Measurements from ENCODE around the gene IDI2.

The IDI2 gene

DNA sequence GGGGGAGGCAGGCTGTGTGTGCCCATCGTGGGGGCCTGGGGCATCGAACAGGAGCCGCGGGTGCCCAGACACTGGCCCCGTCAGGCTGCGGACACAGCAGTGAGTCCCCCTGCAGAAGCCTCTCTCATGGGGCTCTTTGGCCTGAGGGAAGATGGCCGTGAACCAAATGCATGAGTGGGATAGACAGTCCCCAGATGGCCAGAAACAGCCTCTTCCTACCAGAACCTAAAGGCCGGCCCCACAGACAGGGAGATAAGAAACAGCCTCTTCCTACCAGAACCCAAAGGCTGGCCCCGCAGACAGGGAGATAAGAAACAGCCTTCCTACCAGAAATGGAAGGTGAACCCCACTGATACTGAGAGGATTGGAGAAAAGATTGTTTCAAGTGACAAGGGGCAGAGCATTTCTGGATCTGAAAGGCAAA is 16.6 kb downstream of the IDI2 start:
- DNase-seq (ENCODE audit: low read depth in 2 of 3, low spot score in 1 of 3) = no peak

DNA sequence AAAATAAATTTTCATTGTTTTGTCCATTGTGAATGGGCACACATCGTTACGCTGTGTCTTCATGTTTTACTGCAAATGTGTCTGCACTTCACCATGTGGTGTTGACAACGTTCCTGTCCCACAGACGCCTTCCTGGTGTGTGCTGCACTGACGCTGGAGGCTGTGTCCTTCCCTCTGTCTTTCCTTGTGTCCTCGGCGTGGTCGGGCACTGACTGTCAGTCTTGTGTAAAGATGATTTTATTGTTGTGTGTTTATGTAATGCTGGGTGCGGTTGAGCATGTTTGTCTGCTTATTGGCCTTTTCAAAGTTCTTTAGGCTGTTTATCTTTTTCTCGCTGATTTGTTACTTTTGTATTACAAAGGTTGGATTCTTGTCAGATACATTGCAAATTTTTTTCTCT is 18.1 kb downstream of the IDI2 start:
- DNase-seq (ENCODE audit: low read depth in 2 of 3, low spot score in 1 of 3) = no peak

DNA sequence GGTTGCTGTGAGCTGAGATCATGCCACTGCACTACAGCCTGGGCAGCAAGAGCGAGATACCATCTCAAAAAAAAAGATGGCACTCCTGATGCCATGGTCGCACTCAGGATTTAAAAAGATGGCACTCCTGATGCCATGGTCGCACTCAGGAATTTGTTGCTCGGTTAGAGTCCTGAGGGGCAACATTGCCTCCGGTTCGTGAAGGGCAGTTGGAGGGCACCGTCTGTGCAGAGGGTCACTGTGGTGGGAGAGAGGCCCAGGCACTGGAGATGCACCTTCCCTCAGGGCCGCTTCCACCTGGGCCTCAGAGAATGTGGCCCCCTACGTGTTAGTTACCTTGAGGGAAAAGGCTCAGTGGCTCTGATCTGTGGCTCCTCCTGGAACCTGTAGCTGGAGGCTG is 19.1 kb downstream of the IDI2 start:
- DNase-seq (ENCODE audit: low read depth in 2 of 3, low spot score in 1 of 3) = no peak

DNA sequence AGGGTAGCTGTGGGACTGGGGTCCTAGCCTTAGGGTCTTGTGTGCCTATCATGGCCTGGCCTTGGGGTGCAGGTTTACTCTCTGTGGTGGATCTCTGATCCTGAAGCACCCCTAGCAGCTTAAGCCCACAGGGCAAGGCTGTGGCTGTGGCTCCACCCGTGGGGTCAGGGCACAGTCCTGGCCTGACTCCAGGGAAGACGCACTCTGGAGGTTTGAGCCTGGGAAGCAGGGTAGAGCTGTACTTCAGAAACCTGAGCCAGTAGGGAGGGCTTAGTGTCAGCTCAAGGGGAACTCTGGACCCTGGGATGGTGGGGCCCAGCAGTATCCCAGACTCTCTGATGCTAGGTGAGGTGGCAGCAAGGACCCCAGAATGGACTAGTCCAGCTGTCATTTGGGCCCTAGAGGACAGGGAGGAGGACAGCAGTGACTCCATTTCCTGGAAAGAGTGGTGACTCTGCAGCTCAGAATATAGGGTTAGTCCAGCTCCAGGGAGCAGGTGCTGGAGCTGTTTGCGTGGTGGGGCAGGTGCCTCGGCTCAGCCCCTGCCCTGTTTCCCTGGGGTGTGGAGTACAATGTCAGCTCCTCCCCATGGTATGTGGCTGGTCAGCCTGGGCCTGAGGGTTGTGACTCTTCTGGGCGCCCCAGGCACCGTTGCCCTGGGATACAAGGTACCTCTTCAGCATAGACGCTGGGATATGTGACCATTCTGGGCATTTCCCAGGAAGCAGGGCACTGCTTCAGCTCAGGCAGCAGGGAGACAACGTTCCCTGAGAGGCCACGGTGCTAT is 21.6 kb downstream of the IDI2 start:
- DNase-seq (ENCODE audit: low read depth in 2 of 3, low spot score in 1 of 3) = no peak

DNA sequence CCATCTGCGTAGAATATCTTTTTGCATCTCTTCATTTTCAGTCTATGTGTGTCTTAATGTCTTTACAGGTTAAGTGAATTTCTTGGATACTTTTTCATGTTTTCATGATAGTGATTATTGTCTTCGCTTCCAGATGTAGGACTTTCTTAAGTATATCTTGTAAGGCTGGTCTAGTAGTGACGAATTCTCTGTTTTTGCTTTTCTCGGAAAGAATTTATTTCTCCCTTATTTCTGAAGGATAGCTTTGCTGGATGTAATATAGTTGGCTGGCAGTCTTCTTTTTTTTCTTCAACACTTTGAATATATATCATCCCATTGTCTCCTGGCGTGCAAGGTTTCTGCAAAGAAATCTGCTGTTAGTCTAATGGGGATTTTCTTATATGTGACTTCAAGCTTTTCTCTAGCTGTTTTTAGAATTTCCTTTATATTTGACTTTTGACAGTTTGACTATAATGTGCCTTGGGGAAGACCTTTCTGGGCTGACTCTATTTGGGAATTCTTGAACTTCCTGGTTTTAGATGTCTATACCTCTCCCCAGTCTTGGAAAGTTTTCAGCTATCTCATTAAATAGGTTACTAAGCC is 23.1 kb downstream of the IDI2 start:
- DNase-seq (ENCODE audit: low read depth in 2 of 3, low spot score in 1 of 3) = no peak

DNA sequence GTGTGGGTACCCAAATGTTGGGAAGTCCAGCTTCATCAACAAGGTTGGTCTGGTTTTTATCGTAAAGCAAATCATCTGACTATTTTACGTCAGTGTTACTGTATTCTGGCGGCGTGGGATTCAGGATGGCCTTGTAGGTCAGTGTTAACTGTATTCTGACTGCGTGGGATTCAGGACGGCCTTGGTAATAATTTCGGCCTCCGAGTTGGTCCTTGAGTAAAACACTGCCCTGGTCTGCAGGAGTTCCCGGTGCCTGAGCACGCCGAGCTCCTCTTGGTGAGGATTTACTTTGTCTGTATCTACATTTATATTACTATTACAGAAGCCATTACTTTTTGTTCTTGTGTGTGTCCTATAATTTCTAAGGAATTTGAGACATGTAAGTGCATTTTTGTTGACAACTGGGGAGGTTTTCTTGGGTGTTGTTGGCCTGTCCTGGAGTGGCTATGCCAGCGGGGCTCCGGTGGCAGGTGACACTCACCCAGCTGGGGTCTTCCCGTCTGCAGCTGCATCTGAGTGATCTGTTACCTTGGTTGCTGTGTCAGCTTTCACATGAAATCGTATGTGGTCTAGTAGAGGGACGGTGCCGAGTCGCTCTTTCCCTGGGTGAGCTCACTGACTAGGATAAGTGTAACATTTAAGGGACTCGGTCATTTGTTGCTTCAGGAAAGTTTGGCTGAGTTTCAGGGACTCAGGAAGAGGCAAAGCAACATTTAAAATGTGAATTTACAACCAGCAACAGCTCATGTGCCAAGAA is 28.2 kb downstream of the IDI2 start:
- no peak for DNase-seq (ENCODE audit: low read depth in 2 of 3, low spot score in 1 of 3)

DNA sequence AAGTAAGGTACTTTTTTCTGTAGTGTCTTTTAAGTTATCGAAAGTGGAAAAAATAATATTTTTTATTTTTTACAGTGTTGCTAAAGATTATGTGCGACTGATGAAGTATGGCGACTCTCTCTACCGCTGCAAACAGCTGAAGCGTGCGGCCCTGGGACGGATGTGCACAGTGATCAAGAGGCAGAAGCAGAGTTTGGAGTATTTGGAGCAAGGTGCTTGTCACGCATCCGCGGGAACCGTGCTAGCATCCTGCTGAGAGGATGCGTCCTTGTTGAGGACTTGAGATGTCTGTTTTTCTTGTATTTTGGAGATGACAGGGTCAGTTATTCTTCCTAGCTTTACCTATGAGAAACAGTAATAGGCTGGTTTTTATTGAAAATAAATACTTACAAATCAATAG is 29.6 kb downstream of the IDI2 start:
- DNase-seq (ENCODE audit: low read depth in 2 of 3, low spot score in 1 of 3) = no peak

DNA sequence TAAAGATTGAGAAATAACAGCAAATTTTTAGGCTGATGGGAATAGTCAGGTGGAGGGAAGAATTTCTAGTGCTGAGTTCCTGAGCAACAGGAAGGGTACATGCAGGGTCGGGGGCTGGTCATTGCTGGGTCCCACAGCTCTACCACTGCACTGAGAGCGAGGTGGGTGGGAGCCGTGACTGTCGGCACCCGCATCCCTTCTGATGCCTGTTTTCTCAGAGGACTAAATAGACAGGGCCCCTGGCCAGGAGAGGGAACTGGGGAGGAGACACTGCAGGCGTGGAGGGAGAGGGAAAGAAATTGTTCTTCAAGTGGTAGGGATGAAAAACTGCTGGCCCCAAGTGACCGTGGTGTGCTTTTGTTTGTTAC is 30.1 kb downstream of the IDI2 start:
- no peak for DNase-seq (ENCODE audit: low read depth in 2 of 3, low spot score in 1 of 3)

DNA sequence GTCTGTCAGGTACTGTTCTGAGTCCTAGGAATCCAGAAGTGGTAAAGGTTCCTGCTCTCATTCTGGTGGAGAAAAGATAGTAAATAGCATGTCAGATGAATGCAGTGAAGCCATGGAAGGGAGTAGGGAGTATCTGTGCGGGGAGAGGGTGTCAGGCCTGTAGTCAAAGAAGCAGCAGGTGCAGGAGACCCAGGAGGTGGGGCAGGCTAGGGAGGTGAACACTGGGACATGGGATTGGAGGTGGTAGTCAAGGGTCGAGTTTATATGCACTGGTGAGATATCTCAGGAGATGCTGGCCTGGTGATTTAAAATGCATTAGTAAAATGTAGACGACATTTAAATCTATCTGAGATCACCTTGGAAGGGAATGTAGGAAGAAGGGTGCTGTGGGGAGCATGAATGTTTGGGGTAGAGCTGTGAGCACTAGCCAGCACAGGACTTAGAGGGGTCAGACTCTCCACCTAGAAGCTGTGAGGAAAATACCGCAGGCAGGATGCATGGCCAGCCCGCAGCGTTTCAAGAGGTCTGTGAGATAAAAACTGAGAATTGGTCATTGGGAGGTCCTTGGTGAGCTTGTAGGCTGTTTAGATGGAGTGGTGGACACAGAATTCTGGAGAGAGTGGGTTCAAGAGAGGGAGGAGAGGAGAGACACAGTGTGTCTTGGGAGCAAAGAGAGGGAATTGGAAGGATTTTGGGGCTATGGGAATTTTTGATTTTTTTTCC is 30.7 kb downstream of the IDI2 start:
- DNase-seq (ENCODE audit: low read depth in 2 of 3, low spot score in 1 of 3) = no peak

DNA sequence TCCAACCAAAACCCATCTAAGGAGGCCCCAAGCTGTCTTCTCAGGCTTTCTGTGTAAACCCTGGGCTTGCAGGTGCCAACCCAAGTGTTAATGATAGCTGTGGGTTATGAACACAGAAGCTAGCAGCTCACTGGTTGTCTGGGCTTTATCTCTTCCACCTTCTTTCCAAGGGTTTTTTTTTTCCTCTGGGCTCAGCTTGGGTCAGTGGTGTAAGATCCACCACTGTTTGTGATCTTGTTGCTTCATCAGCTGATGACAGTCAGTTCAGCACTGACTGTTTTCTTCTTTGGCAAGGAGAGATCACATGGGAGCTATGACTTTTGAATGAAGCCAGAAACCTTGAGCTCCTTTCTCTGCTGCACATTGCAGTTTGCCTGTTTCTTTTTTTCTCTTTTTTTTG is 32.8 kb downstream of the IDI2 start:
- no peak for DNase-seq (ENCODE audit: low read depth in 2 of 3, low spot score in 1 of 3)

DNA sequence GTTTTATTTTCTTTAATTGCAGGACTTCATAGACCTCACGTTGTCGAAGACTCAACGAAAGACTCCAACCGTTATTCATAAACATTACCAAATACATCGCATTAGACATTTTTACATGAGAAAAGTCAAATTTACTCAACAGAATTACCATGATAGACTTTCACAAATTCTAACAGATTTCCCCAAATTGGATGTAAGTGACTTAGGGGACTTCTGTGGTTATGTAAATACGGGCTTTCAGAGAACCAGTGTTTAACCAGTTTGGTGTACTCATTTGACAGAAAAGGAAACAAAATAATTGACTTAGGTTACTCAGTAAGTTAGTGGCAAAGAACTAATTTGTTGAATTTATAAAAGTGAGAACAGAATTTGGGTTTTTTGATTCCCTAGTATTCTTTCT is 33.2 kb downstream of the IDI2 start:
- no peak for DNase-seq (ENCODE audit: low read depth in 2 of 3, low spot score in 1 of 3)

DNA sequence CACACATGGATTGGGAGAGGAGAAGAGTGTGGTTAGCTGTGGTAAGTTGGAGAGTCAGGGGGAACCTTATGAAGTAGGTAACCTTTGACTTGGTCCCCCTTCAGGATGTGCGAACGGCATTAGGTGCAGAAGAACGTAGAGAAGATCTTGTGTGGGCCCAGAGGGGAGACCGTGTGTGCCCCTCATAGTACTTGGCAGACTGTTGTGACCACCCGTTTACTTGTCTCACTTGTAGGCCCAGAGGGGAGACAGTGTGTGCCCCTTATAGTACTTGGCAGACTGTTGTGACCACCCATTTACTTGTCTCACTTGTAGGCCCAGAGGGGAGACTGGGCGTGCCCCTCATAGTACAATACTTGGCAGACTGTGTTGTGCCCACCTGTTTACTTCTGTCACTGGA is 34.9 kb downstream of the IDI2 start:
- no peak for DNase-seq (ENCODE audit: low read depth in 2 of 3, low spot score in 1 of 3)

DNA sequence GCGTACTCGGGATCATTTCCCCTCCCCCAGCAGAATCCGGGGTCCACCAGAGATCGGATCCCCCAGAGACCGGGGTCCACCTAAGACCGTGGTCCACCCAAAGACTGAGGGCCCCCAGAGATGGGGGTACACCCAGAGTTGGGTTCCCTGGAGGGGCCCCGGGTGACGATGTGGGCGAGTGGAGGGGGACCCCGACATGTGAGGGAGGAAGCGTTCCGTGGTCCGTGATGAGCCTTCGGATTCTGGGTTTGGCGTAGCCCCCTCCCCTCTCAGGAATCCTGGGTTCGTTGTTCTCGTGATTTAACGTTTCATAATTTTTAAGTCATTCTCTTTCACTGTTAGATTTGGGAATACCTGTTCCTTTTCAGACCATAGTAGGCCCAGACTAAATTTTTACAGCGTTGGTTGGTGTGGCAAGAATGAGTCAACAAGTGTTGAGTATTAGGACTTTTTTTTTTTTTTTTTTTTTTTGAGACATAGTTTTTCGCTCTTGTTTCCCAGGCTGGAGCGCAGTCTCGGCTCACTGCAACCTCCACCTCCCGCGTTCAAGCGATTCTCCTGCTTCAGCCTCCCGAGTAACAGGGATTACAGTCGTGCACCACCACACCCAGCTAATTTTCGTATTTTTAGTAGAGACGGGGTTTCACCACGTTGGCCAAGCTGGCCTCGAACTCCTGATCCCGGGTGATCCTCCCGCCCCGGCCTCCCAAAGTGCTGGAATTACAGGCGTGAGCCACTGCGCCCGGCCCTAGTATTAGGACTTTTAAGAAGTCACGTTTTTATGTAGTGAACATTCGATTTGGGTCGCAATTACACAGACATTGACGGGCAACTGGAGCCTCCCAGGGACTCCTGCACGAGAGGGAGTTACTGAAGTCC is 36.8 kb downstream of the IDI2 start:
- DNase-seq (ENCODE audit: low read depth in 2 of 3, low spot score in 1 of 3) = peak in 1 of 3 donors; percentile 10

DNA sequence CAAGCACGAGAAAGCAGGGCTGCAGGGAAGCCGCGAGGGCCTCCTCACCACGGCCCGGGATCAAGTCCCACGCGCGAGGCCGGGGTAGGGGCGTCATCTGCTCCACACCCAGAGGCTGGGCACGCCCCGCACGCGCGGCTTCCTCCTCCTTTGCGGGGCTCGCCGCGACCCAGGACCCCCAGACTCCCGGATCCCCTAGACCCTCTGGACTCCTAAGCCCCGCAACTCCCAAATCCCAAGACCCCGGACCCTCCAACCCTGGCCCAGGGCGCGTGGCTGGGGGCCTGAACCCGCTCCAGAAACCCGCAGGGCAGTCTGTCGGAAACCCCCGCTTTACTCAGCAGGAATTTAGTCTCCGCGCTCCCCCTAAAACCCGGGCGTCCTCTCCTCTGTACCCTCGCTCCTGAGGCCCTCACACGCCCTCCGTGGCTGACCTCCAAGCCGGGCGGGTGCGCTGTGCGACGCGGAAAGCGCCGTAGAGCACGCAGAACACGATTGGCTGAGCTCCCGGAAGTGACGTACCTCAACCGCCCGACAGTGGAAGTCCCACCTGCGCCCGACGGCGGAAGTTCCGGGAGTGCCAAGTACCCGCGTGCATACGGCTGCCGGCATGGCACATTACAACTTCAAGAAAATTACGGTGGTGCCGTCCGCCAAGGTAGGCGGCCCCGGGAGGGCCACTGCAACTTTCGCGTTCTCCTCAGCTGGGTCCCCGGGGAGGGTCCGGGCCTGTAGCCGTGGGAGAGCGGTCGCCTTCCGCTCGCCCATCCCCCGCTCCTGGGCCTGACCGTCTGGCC is 37.6 kb downstream of the IDI2 start, which contains the start of gene GTPBP4:
Gene GTPBP4 (plus strand): TSS at position 565 of the 797 bp plus-strand sequence. CDS start 46 bp downstream, at position 611.
- peak; percentile 93 to 97 (median 96) for DNase-seq (ENCODE audit: low read depth in 2 of 3, low spot score in 1 of 3)

DNA sequence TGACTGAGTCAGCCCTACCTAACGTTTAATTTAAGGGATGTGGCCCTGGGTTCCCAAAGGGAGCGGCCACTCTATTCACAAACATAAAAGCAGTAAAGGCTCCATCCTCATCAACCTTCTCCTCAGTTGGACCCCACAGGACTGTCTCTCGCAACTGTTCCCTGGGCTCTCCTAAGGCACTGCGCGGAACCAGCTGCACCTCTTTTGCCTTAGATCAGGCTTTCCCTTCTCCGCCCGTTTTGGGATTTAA is 38.1 kb downstream of the IDI2 start:
- DNase-seq (ENCODE audit: low read depth in 2 of 3, low spot score in 1 of 3) = no peak

DNA sequence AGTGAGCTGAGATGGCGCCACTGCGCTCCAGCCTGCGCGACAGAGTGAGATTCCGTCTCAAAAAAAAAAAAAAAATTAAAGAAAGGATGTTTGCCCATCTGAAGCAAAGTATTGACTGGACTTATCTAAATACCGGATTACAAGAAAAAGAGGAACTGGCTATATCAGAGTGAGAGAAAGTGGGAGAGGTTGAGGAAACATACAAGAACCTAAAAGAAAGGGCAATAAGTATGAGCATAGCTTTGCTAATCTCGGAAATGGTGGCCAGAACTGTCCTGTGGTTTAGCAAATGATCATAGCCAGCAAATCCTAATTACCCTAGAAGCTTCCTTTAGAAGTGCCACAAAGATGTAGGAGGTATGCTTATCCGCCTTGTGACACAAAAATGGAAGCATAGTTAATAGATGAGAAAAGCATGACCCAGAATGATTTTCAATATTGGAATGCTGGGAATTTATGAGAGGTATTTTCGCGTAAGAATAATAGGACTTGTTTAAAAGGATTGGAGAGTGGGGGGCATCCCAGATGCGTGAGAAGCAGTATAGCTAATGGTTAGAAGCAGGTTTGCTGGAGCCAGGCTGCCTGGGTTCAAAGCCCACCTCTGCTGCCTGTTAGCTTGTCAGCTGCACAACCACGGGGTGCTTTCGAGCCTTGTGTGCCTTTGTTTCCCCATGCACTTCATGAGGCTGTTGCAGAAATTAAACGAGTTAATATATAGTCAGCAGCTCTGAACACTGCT is 38.6 kb downstream of the IDI2 start:
- no peak for DNase-seq (ENCODE audit: low read depth in 2 of 3, low spot score in 1 of 3)

DNA sequence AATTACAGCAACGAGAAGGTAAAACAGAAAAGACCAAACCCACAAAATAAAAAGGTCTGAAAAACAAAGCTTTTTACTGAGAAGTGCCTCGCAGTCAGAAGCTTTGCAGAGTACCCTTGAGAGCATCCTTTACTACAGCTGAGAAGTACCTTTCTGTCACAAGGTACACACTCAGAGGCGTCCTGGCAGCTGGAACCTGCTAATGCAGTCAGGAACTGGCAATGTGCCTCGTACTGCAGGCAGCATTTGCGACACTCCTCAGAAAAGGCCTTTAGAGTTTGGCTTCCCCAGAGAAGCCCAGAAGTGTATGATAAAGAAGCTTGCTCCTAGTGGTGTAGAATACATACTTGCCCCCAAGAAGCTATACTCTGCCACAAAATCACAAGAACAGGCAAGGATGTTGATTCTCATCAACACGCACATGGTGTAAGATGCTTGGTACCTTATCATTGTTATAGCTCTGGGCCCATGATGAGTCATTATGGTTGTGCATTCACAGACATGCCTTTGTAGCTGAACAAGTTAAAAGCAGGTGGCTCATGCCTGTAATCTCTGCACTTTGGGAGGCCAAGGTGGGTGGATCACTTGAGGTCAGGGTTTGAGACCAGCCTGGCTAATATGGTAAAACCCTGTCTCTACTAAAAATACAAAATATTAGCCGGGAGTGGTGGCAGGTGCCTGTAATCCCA is 39.4 kb downstream of the IDI2 start:
- DNase-seq (ENCODE audit: low read depth in 2 of 3, low spot score in 1 of 3) = no peak

DNA sequence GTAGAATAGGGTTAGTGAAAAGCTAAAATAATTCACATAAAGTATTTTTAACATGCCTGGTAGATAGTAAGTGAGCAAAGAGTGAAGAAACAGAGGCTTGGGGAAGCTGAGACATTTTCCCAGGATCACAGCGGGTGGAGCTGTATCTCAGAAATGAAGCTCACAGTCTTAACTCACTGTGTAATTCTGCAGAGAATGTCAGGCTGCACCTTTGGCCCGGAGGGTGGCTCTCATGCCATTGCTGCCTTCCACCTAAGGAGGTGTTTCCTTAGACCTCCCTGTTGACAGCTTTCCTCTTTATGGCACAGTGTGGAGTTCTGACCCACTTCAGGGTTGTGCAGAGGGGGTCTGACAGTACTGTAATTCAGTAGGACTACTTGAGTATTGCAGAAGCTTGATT is 40.3 kb downstream of the IDI2 start:
- no peak for DNase-seq (ENCODE audit: low read depth in 2 of 3, low spot score in 1 of 3)
